GM12892 (cell line): ENCODE results near the gene RPA3. TPM values are rescaled to one million over a fixed set of nuclear protein-coding genes. Genes with fewer than 3 reads are reported as not detected.

Experiments used
- DNase-seq: peaks from one replicate; pipeline ENCODE4 v3.0.0; 2011; ENCODE audit not compliant: insufficient read length
- FAIRE-seq: peaks from 2 replicates; lab custom pipeline; 2011; peaks lifted over from hg19 to GRCh38; lab: Jason Lieb, UNC
- POLR2A ChIP-seq: IDR thresholded peaks from 2 replicates; pipeline ENCODE4 v1.6.1; 2011; ENCODE audit warnings: low read depth, low read length, control low read depth
- POLR2AphosphoS5 ChIP-seq: IDR thresholded peaks from 2 replicates; pipeline ENCODE4 v1.6.1; 2011; ENCODE audit warnings: low read depth, low read length, control low read depth
- TAF1 ChIP-seq: IDR thresholded peaks from 2 replicates; pipeline ENCODE4 v1.6.1; 2011; ENCODE audit warnings: low read depth, mild to moderate bottlenecking, control low read depth, low read length, borderline replicate concordance
- polyA plus RNA-seq: library from polyadenylated mRNA; unstranded; fragments of >200 nt; gene quantifications from one replicate; pipeline ENCODE4 v1.2.1, GENCODE V29; 2012; ENCODE audit warnings: missing spikeins, inconsistent platforms; ENCODE audit not compliant: missing spikeins

Gene RPA3
- polyA plus RNA-seq: 117 TPM

GRCh38 chr7:7718492-7718891 is at the start of gene RPA3:
Gene RPA3 (minus strand): TSS chr7:7718607. CDS start chr7:7640418, 78,189 bp downstream.
- FAIRE-seq (no peak), DNase-seq (no peak)
- TF ChIP-seq POLR2A (no peak), TAF1 (no peak), POLR2AphosphoS5 (no peak)

GRCh38 chr7:7766671-7767070 is 48.3 kb upstream of the RPA3 start:
- no peak for TF ChIP-seq POLR2A
- no peak for TF ChIP-seq POLR2AphosphoS5
- no peak for TF ChIP-seq TAF1
- DNase-seq (no peak), FAIRE-seq (no peak)

GRCh38 chr7:7765422-7765821 is 47.0 kb upstream of the RPA3 start:
- DNase-seq (no peak), FAIRE-seq (no peak)
- TF ChIP-seq POLR2A (no peak), TAF1 (no peak), POLR2AphosphoS5 (no peak)

- FAIRE-seq (peak; percentile 58), DNase-seq (no peak)
- TF ChIP-seq TAF1: no peak
- no peak for TF ChIP-seq POLR2AphosphoS5
- TF ChIP-seq POLR2A: no peak
Measured at GRCh38 chr7:7764520-7765396, 46.4 kb upstream of the RPA3 start.

- FAIRE-seq (peak; percentile 88), DNase-seq (no peak)
- TF ChIP-seq POLR2A: no peak
- no peak for TF ChIP-seq TAF1
- no peak for TF ChIP-seq POLR2AphosphoS5
Measured at GRCh38 chr7:7761974-7762779, 43.8 kb upstream of the RPA3 start.

GRCh38 chr7:7761340-7761973 is 43.0 kb upstream of the RPA3 start:
- TF ChIP-seq TAF1 (no peak), POLR2AphosphoS5 (no peak), POLR2A (no peak)
- peak; percentile 30 for FAIRE-seq
- no peak for DNase-seq

- DNase-seq (no peak), FAIRE-seq (no peak)
- TF ChIP-seq TAF1: no peak
- TF ChIP-seq POLR2AphosphoS5: no peak
- no peak for TF ChIP-seq POLR2A
Measured at GRCh38 chr7:7757576-7757975, 39.2 kb upstream of the RPA3 start.

GRCh38 chr7:7756577-7756976 is 38.2 kb upstream of the RPA3 start:
- DNase-seq: no peak
- FAIRE-seq: no peak
- TF ChIP-seq POLR2A: no peak
- no peak for TF ChIP-seq POLR2AphosphoS5
- no peak for TF ChIP-seq TAF1

- no peak for FAIRE-seq
- no peak for DNase-seq
- TF ChIP-seq POLR2AphosphoS5 (no peak), TAF1 (no peak), POLR2A (no peak)
Measured at GRCh38 chr7:7751243-7752092, 33.1 kb upstream of the RPA3 start.

GRCh38 chr7:7750571-7751242 is 32.3 kb upstream of the RPA3 start:
- no peak for TF ChIP-seq TAF1
- no peak for TF ChIP-seq POLR2A
- FAIRE-seq: no peak
- no peak for DNase-seq
